IMR-90 (cell line): ENCODE results near the gene AGBL1. TPM values are rescaled to one million over a fixed set of nuclear protein-coding genes. Genes with fewer than 3 reads are reported as not detected.

Experiments
- ATAC-seq: fragments of 200-7000 bp; cut with Tn5 transposase; 2 replicates; pipeline ENCODE4 v1.9.1; 2020; ENCODE audit warnings: low read depth, mild to moderate bottlenecking, moderate library complexity
- BruUV-seq: library from RNA; stranded (reverse); fragments of 400-500 nt; replicated peaks from 2 replicates; lab custom pipeline; 2021; lab: Mats Ljungman, UMichigan
- CTCF ChIA-PET: fragments of 300-600 bp; formaldehyde crosslinking; extraction: SDS; loops from one replicate; lab custom pipeline; 2021; ENCODE audit warnings: antibody characterized with exemption; lab: Yijun Ruan, JAX
- POLR2A ChIA-PET: fragments of 300-600 bp; sonication (Branson Sonifier 250); formaldehyde crosslinking; loops from one replicate; lab custom pipeline; 2022; ENCODE audit warnings: antibody characterized with exemption; ENCODE audit not compliant: unreplicated experiment; lab: Charles Lee
- DNase-seq: peaks from one replicate; pipeline ENCODE4 v3.0.0; 2013
- H2AFZ ChIP-seq: replicated peaks from 2 replicates; pipeline ENCODE3; 2013; ENCODE audit warnings: low read length, mild to moderate bottlenecking; ENCODE audit not compliant: poor library complexity
- H2AK5ac ChIP-seq: 2 replicates; pipeline ENCODE4 v1.6.1; 2013; ENCODE audit warnings: low read depth, low read length, inconsistent platforms
- H2AK9ac ChIP-seq: replicated peaks from 2 replicates; pipeline ENCODE3; 2013; ENCODE audit warnings: mild to moderate bottlenecking, low read depth, low read length, moderate library complexity; ENCODE audit not compliant: poor library complexity
- H2BK120ac ChIP-seq: 2 replicates; pipeline ENCODE4 v1.6.1; 2013; ENCODE audit warnings: low read depth, low read length, inconsistent platforms
- H2BK15ac ChIP-seq: 3 replicates; pipeline ENCODE4 v1.6.1; 2013; ENCODE audit warnings: low read depth, low read length, inconsistent platforms
- H2BK20ac ChIP-seq: 2 replicates; pipeline ENCODE4 v1.6.1; 2013; ENCODE audit warnings: low read depth, mild to moderate bottlenecking, inconsistent platforms, low read length, moderate library complexity
- H2BK5ac ChIP-seq: 2 replicates; pipeline ENCODE4 v1.6.1; 2013; ENCODE audit warnings: mild to moderate bottlenecking, low read depth, low read length, inconsistent platforms; ENCODE audit not compliant: poor library complexity, severe bottlenecking
- H3K14ac ChIP-seq: replicated peaks from 2 replicates; pipeline ENCODE4 v1.6.1; 2013; ENCODE audit warnings: low read depth, low read length, inconsistent platforms
- H3K18ac ChIP-seq: 2 replicates; pipeline ENCODE4 v1.6.1; 2013; ENCODE audit warnings: low read depth, low read length, control low read depth
- H3K23ac ChIP-seq: 2 replicates; pipeline ENCODE4 v1.6.1; 2013; ENCODE audit warnings: low read depth, low read length, inconsistent platforms
- H3K27ac ChIP-seq: 2 replicates; pipeline ENCODE4 v1.5.1; 2013; ENCODE audit warnings: mild to moderate bottlenecking, control low read depth, low read length; ENCODE audit not compliant: insufficient read depth
- H3K27me3 ChIP-seq: 2 replicates; pipeline ENCODE4 v1.6.1; 2013; ENCODE audit warnings: low read length; ENCODE audit not compliant: control insufficient read depth, insufficient read depth
- H3K36me3 ChIP-seq: 2 replicates; pipeline ENCODE4 v1.6.1; 2013; ENCODE audit warnings: low read length, mixed read lengths; ENCODE audit not compliant: control insufficient read depth, insufficient read depth
- H3K4ac ChIP-seq: 2 replicates; pipeline ENCODE4 v1.6.1; 2013; ENCODE audit warnings: low read depth, low read length, inconsistent platforms
- H3K4me1 ChIP-seq: 2 replicates; pipeline ENCODE4 v1.6.1; 2013; ENCODE audit warnings: low read length, mixed read lengths; ENCODE audit not compliant: control insufficient read depth, insufficient read depth
- H3K4me2 ChIP-seq: 2 replicates; pipeline ENCODE4 v1.6.1; 2013; ENCODE audit warnings: low read depth, mild to moderate bottlenecking, control low read depth, low read length, moderate library complexity
- H3K4me3 ChIP-seq: 2 replicates; pipeline ENCODE4 v1.5.1; 2013; ENCODE audit warnings: low read depth, mild to moderate bottlenecking, control low read depth, low read length, moderate library complexity; ENCODE audit not compliant: insufficient read depth
- H3K56ac ChIP-seq: 2 replicates; pipeline ENCODE4 v1.6.1; 2013; ENCODE audit warnings: low read length, inconsistent platforms; ENCODE audit not compliant: insufficient read depth; ENCODE audit errors: extremely low read depth
- H3K79me1 ChIP-seq, 2 experiments: 2 replicates each; pipeline ENCODE4 v1.6.1; 2013; ENCODE audit warnings: low read length in 2 of 2, inconsistent platforms in 1 of 2, low read depth in 1 of 2
- H3K9ac ChIP-seq: 2 replicates; pipeline ENCODE4 v1.6.1; 2013; ENCODE audit warnings: low read depth, low read length, control low read depth
- H3K9me1 ChIP-seq: 2 replicates; pipeline ENCODE4 v1.6.1; 2013; ENCODE audit warnings: low read length, inconsistent platforms; ENCODE audit not compliant: insufficient read depth
- H3K9me3 ChIP-seq: 2 replicates; pipeline ENCODE4 v1.6.1; 2013; ENCODE audit warnings: low read length; ENCODE audit not compliant: control insufficient read depth, insufficient read depth
- H4K20me1 ChIP-seq: 2 replicates; pipeline ENCODE4 v1.6.1; 2013; ENCODE audit warnings: low read length, inconsistent platforms; ENCODE audit not compliant: insufficient read depth
- H4K5ac ChIP-seq: 2 replicates; pipeline ENCODE4 v1.6.1; 2013; ENCODE audit warnings: mild to moderate bottlenecking, low read depth, low read length, control low read depth
- H4K8ac ChIP-seq, 2 experiments: 2 replicates each; pipeline ENCODE4 v1.6.1; 2013; ENCODE audit warnings: low read depth in 2 of 2, low read length in 2 of 2, control low read depth in 1 of 2, inconsistent platforms in 1 of 2
- H4K91ac ChIP-seq: 2 replicates; pipeline ENCODE4 v1.6.1; 2013; ENCODE audit warnings: low read depth, low read length, inconsistent platforms; ENCODE audit not compliant: insufficient read depth
- BHLHE40 ChIP-seq: fragments of 150-350 bp; IDR thresholded peaks from 2 replicates; pipeline ENCODE4 v1.6.1; 2016; ENCODE audit warnings: mild to moderate bottlenecking, low read depth, low read length
- CEBPB ChIP-seq: IDR thresholded peaks from 2 replicates; pipeline ENCODE4 v1.6.1; 2012; ENCODE audit warnings: low read depth, low read length, improper control_type of control experiment
- FOS ChIP-seq: fragments of 150-350 bp; IDR thresholded peaks from 2 replicates; pipeline ENCODE4 v1.6.1; 2016; ENCODE audit warnings: low read depth, low read length
- MAFK ChIP-seq: IDR thresholded peaks from 2 replicates; pipeline ENCODE4 v1.6.1; 2012; ENCODE audit warnings: low read depth, low read length, improper control_type of control experiment
- MAZ ChIP-seq: IDR thresholded peaks from 2 replicates; pipeline ENCODE4 v1.6.1; 2012; ENCODE audit warnings: low read depth, mild to moderate bottlenecking, low read length, improper control_type of control experiment, moderate library complexity, borderline replicate concordance
- MXI1 ChIP-seq: IDR thresholded peaks from 2 replicates; pipeline ENCODE4 v1.6.1; 2012; ENCODE audit warnings: low read depth, mild to moderate bottlenecking, low read length, moderate library complexity, borderline replicate concordance
- NFE2L2 ChIP-seq: fragments of 150-350 bp; IDR thresholded peaks from 2 replicates; pipeline ENCODE4 v1.6.1; 2016; ENCODE audit warnings: low read depth, mild to moderate bottlenecking, low read length
- POLR2A ChIP-seq: IDR thresholded peaks from 2 replicates; pipeline ENCODE4 v1.6.1; 2012; ENCODE audit warnings: mild to moderate bottlenecking, low read depth, low read length
- RAD21 ChIP-seq: IDR thresholded peaks from 2 replicates; pipeline ENCODE4 v1.6.1; 2012; ENCODE audit warnings: low read length, improper control_type of control experiment
- RCOR1 ChIP-seq: IDR thresholded peaks from 2 replicates; pipeline ENCODE4 v1.6.1; 2012; ENCODE audit warnings: mild to moderate bottlenecking, low read length, improper control_type of control experiment; ENCODE audit not compliant: insufficient replicate concordance
- SMC3 ChIP-seq: fragments of 150-350 bp; IDR thresholded peaks from 2 replicates; pipeline ENCODE4 v1.6.1; 2016; ENCODE audit warnings: low read depth, mild to moderate bottlenecking, antibody characterized with exemption, low read length, moderate library complexity
- WGBS, 2 experiments: methylation state at CpG; one replicate each; pipeline versions ENCODE4 v1.1.5 to v1.1.7; 2013; ENCODE audit warnings: missing lambda C conversion rate in 2 of 2; ENCODE audit not compliant: insufficient read length in 1 of 2; ENCODE audit errors: extremely low coverage in 2 of 2; 5-methylcytosine and 5-hydroxymethylcytosine counted together
- dilution Hi-C: fragments of 300-500 bp; cut with HindIII; formaldehyde crosslinking; loops from one replicate; pipeline ENCODE4 v1.14.3; 2018; ENCODE audit warnings: low sequenced_read_pairs; ENCODE audit not compliant: unreplicated experiment
- in situ Hi-C: fragments of 300-500 bp; cut with MboI; formaldehyde crosslinking; loops from 3 replicates; pipeline ENCODE4 v1.14.3; 2019; ENCODE audit warnings: low sequenced_read_pairs, inconsistent platforms, mixed read lengths
- intact Hi-C: fragments of 100-400 bp; cut with micrococcal nuclease; formaldehyde crosslinking; loops from 2 replicates; pipeline ENCODE4 v1.10.0; 2022
- polyA plus RNA-seq, 3 experiments: library from polyadenylated mRNA; depleted of rRNA; stranded (reverse); fragments of >200 nt; gene quantifications; 2 replicates each; pipeline ENCODE4 v1.2.3, GENCODE V29; 2012; ENCODE audit warnings: low replicate concordance in 1 of 3
- total RNA-seq: library from RNA; depleted of rRNA; stranded (reverse); fragments of >200 nt; gene quantifications from 2 replicates; pipeline ENCODE4 v1.2.3, GENCODE V29; 2012
- TF ChIP-seq, protein P1 (sequence below): fragments of 150-350 bp; IDR thresholded peaks from 2 replicates; pipeline ENCODE4 v1.6.1; 2017; ENCODE audit warnings: mild to moderate bottlenecking, antibody characterized with exemption, low read length, low read depth
- TF ChIP-seq, protein P2 (sequence below): conservative IDR thresholded peaks from 2 replicates; pipeline ENCODE4 v1.5.1; 2012; ENCODE audit warnings: mild to moderate bottlenecking, low read depth, low read length, improper control_type of control experiment

Gene AGBL1
- total and polyA plus RNA-seq, 2 of the 4 experiments (the other 2 are of a cell fraction), result not detected

DNA sequence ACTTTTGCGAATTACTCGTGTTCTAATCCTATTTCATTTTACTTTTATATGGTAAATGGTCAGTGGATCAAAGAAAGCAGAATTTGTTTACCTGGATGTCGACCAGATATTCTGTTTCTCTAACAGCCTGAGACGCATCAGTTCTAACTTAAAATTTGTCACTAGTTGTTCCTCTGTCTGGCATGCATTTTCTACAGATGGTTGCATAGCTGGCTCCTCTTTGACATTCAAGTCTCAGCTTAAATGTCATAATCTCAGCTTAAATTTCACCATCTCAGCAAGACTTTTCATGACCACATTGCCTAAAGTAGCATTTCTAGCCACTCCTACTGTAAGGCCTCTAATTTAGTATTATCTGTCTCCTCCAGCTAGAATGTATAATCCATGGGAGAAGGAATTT is 609.3 kb downstream of the AGBL1 start:
- Histone ChIP-seq H4K20me1 (no peaks in the 10 kb centered on the region), H2BK120ac (no peak overlapping the region), H3K79me1 (no peaks in the 10 kb centered on the region), H2AFZ (no peak overlapping the region), H4K8ac (no peak overlapping the region), H3K9me1 (no peaks in the 10 kb centered on the region), H3K23ac (no peak overlapping the region), H2AK5ac (no peak overlapping the region), H3K56ac (no peak overlapping the region), H2BK15ac (no peak overlapping the region), H3K36me3 (no peaks in the 10 kb centered on the region), H3K27me3 (no peaks in the 10 kb centered on the region), H3K4me3 (no peak overlapping the region), H2BK5ac (no peak overlapping the region), H3K9me3 (peaks cover 6% of the 10 kb centered on the region; the same call in 1 of the 2 replicates), H3K14ac (no peak overlapping the region), H3K9ac (no peak overlapping the region), H3K18ac (no peak overlapping the region), H3K4ac (no peak overlapping the region), H3K4me1 (no peaks in the 10 kb centered on the region), H2BK20ac (no peak overlapping the region), H3K27ac (no peak overlapping the region), H2AK9ac (no peak overlapping the region), H3K4me2 (no peak overlapping the region), H4K91ac (no peak overlapping the region), H4K5ac (no peak overlapping the region)
- BruUV-seq, result no TSS peak
- POLR2A ChIA-PET, result no interaction called here
- WGBS, 2 experiments, result no CpG with 5 or more reads among the region's 4 CpGs
- intact Hi-C loops, result no loop called here
- TF ChIP-seq, protein P1, sequence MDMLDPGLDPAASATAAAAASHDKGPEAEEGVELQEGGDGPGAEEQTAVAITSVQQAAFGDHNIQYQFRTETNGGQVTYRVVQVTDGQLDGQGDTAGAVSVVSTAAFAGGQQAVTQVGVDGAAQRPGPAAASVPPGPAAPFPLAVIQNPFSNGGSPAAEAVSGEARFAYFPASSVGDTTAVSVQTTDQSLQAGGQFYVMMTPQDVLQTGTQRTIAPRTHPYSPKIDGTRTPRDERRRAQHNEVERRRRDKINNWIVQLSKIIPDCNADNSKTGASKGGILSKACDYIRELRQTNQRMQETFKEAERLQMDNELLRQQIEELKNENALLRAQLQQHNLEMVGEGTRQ, result no peak
- TF ChIP-seq FOS (no peak), RAD21 (no peak), BHLHE40 (no peak), RCOR1 (no peak), MAZ (no peak), MAFK (no peak), NFE2L2 (no peak), POLR2A (no peak), SMC3 (no peak), CEBPB (no peak), MXI1 (no peak)
- TF ChIP-seq, protein P2, sequence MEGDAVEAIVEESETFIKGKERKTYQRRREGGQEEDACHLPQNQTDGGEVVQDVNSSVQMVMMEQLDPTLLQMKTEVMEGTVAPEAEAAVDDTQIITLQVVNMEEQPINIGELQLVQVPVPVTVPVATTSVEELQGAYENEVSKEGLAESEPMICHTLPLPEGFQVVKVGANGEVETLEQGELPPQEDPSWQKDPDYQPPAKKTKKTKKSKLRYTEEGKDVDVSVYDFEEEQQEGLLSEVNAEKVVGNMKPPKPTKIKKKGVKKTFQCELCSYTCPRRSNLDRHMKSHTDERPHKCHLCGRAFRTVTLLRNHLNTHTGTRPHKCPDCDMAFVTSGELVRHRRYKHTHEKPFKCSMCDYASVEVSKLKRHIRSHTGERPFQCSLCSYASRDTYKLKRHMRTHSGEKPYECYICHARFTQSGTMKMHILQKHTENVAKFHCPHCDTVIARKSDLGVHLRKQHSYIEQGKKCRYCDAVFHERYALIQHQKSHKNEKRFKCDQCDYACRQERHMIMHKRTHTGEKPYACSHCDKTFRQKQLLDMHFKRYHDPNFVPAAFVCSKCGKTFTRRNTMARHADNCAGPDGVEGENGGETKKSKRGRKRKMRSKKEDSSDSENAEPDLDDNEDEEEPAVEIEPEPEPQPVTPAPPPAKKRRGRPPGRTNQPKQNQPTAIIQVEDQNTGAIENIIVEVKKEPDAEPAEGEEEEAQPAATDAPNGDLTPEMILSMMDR, result no peak
- DNase-seq, result no peak
- in situ Hi-C loops, result no loop called here
- no peak for ATAC-seq
- CTCF ChIA-PET, result no interaction called here
- dilution Hi-C loops, result no loop called here
